ENCODE measurements around the gene SNX22. TPM values are rescaled to one million over a fixed set of nuclear protein-coding genes. Genes with fewer than 3 reads are reported as not detected.
"Not testable (repeated sequence)": the region's sequence is repeated elsewhere in the genome, so short reads cannot be mapped to it uniquely, and the experiment has no call there.

Gene SNX22
- total and polyA plus RNA-seq, 2 experiments from 2014 or later = 7.5 to 7.7 TPM

DNA sequence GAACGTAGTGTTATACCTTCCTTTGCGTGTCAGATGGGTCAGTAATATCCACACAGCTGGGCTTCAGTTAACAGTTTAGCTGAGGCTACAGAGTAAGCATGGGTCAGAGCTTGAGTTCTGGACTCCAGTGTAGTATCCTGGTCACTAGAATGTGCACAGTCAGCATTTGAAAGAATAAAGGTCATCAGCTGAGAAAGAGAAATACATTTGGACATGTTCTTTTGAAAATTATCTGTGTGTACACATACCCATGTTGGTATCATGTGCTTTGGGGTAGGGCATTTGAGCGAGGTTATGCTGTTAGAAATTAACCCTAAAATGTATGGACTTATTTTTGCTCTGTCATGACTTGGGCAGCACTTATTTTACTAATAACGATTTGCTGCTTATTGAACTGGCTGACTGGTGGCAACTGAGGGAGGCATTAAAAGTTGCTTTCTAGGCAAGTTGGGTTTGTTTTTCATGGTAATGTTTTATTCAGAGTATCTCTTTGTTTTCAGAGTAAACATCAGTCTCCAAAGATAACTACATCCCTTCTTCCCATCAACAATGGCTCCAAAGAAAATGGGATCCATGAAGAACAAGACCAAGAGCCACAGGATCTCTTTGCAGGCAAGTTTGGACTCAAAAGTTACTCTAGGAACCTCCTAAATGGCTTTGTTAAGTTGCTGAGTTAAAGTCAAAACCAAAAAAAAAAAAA lies 39.3 kb upstream of the SNX22 start:
- WGBS (ENCODE audit: low lambda C conversion rate, missing lambda C conversion rate) = 54% methylated on average over 4 of the region's 4 CpGs
- Histone ChIP-seq H3K36me3 (replicated peaks; ENCODE audit: insufficient read depth, low read depth) (no peaks in the 10 kb centered on the region), H3K4me1 (ENCODE audit: insufficient read depth) (peaks cover 31% of the 10 kb centered on the region), H3K79me2 (peaks cover 85% of the 10 kb centered on the region), H3K9me3 (ENCODE audit: low read depth) (no peaks in the 10 kb centered on the region), H3K27ac (peak overlapping the region; percentile 66), H2AFZ (no peak overlapping the region), H4K20me1 (ENCODE audit: insufficient read depth, poor library complexity, severe bottlenecking) (peaks cover 16% of the 10 kb centered on the region), H3K27me3 (no peaks in the 10 kb centered on the region), H3K4me3 (no peak overlapping the region), H3K9me2 (replicated peaks; ENCODE audit: insufficient read depth) (no peaks in the 10 kb centered on the region), H3K4me2 (peak overlapping the region; percentile 54)
- peak; percentile 50 for DNase-seq (ENCODE audit: low spot score)
- TF ChIP-seq EZH2phosphoT487 (IDR thresholded peaks at IDR 0.05; ENCODE audit: low read depth, severe bottlenecking, unreplicated experiment) = no peak
- TF ChIP-seq, protein P1, sequence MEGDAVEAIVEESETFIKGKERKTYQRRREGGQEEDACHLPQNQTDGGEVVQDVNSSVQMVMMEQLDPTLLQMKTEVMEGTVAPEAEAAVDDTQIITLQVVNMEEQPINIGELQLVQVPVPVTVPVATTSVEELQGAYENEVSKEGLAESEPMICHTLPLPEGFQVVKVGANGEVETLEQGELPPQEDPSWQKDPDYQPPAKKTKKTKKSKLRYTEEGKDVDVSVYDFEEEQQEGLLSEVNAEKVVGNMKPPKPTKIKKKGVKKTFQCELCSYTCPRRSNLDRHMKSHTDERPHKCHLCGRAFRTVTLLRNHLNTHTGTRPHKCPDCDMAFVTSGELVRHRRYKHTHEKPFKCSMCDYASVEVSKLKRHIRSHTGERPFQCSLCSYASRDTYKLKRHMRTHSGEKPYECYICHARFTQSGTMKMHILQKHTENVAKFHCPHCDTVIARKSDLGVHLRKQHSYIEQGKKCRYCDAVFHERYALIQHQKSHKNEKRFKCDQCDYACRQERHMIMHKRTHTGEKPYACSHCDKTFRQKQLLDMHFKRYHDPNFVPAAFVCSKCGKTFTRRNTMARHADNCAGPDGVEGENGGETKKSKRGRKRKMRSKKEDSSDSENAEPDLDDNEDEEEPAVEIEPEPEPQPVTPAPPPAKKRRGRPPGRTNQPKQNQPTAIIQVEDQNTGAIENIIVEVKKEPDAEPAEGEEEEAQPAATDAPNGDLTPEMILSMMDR (IDR thresholded peaks at IDR 0.05; ENCODE audit: poor library complexity) = no peak

DNA sequence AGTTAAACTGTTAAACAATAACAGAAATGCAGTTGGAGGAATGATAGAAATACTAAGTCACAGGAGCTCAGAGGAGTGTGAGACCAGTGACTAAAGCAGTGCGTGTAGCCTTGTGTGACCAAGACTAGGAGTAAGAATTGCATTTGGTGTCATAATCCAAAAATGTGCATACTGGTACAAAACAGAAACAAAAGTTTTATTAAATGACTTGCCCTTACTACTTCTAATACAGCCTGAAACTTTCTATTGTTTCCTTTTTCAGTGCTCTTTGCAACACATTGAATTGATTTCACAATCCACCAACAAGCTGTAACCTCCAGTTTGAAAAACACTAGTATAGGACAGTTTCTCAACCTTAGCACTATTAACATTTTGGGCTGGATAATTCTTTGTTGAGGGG lies 38.6 kb upstream of the SNX22 start:
- DNase-seq (ENCODE audit: low spot score) = no peak
- Histone ChIP-seq H3K79me2 (peaks cover 78% of the 10 kb centered on the region), H2AFZ (no peak overlapping the region), H3K9me3 (ENCODE audit: low read depth) (no peaks in the 10 kb centered on the region), H3K27me3 (no peaks in the 10 kb centered on the region), H3K36me3 (replicated peaks; ENCODE audit: insufficient read depth, low read depth) (no peaks in the 10 kb centered on the region), H3K9me2 (replicated peaks; ENCODE audit: insufficient read depth) (no peaks in the 10 kb centered on the region), H3K27ac (peak overlapping the region; percentile 53), H4K20me1 (ENCODE audit: insufficient read depth, poor library complexity, severe bottlenecking) (peaks cover 16% of the 10 kb centered on the region), H3K4me2 (no peak overlapping the region), H3K4me3 (no peak overlapping the region), H3K4me1 (ENCODE audit: insufficient read depth) (peaks cover 31% of the 10 kb centered on the region)
- 80% methylated on average over 1 of the region's 1 CpG for WGBS (ENCODE audit: low lambda C conversion rate, missing lambda C conversion rate)
- TF ChIP-seq EZH2 (IDR thresholded peaks at IDR 0.05; ENCODE audit: borderline replicate concordance) = no peak
- TF ChIP-seq EZH2phosphoT487 (IDR thresholded peaks at IDR 0.05; ENCODE audit: low read depth, severe bottlenecking, unreplicated experiment) = no peak
- TF ChIP-seq, protein P1 (IDR thresholded peaks at IDR 0.05; ENCODE audit: poor library complexity) = no peak

DNA sequence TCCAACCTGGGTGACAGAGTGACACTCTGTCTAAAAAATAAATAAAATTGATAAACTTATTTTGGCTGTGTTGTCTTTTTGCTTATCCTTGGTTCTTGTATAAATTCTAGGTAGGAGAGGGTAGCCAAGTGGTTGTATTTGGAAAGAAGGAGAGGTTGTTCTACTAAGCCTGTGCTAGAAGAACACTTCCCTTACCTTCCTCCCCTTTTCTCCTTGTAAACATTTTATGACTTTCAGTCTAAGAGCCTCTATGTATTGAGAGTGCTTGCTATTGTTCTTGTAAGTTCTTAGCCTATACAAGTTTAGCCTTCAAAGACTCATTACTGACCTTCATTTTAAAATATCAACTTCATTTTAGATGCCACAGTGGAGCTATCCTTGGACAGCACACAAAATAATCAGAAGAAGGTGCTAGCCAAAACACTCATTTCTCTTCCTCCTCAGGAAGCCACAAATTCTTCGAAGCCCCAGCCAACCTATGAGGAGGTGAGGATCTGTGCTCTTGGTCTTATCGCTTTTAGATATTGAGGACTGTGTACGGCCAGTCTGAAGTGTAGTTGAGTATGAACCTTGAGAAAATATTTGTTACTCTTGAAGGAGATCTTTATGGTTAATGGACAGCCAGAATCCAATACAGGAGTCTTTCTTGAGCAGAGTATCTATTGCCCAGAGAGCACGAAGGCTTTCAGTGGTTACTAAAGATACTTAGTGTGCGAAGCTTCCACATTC lies 33.6 kb upstream of the SNX22 start:
- WGBS (ENCODE audit: low lambda C conversion rate, missing lambda C conversion rate) = 77% methylated on average over 5 of the region's 5 CpGs
- Histone ChIP-seq H3K79me2 (peaks cover 45% of the 10 kb centered on the region), H3K27me3 (no peaks in the 10 kb centered on the region), H3K4me2 (peak overlapping the region; percentile 28), H3K4me3 (no peak overlapping the region), H4K20me1 (ENCODE audit: insufficient read depth, poor library complexity, severe bottlenecking) (no peaks in the 10 kb centered on the region), H3K9me3 (ENCODE audit: low read depth) (no peaks in the 10 kb centered on the region), H3K4me1 (ENCODE audit: insufficient read depth) (peaks cover 6% of the 10 kb centered on the region), H2AFZ (no peak overlapping the region), H3K36me3 (replicated peaks; ENCODE audit: insufficient read depth, low read depth) (no peaks in the 10 kb centered on the region), H3K27ac (peak overlapping the region; percentile 51), H3K9me2 (replicated peaks; ENCODE audit: insufficient read depth) (no peaks in the 10 kb centered on the region)
- no peak for TF ChIP-seq EZH2phosphoT487 (IDR thresholded peaks at IDR 0.05; ENCODE audit: low read depth, severe bottlenecking, unreplicated experiment)
- no peak for TF ChIP-seq EZH2 (IDR thresholded peaks at IDR 0.05; ENCODE audit: borderline replicate concordance)
- TF ChIP-seq, protein P1 (IDR thresholded peaks at IDR 0.05; ENCODE audit: poor library complexity) = no peak
- DNase-seq (ENCODE audit: low spot score) = no peak

DNA sequence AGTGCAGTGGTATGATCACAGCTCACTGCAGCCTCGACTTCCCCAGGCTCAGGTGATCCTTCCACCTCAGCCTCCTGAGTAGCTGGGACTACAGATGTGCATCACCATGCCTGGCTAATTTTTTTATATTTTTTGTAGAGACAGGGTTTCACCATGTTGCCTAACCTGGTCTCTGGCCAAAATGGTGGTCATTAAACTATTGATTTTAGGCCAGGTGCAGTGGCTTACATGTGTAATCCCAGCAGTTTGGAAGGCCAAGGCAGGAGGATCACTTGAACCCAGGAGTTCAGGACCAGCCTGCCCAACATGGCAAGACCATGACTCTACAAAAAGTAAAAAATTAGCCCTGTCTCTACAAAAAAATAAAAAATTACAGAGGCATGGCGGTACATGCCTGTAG lies 31.2 kb upstream of the SNX22 start:
- DNase-seq (ENCODE audit: low spot score); H2AFZ ChIP-seq; H3K9me3 ChIP-seq (ENCODE audit: low read depth); H3K36me3 ChIP-seq (replicated peaks; ENCODE audit: insufficient read depth, low read depth); H3K27me3 ChIP-seq; H3K4me3 ChIP-seq; H3K9me2 ChIP-seq (replicated peaks; ENCODE audit: insufficient read depth); H3K4me1 ChIP-seq (ENCODE audit: insufficient read depth); H3K27ac ChIP-seq; H4K20me1 ChIP-seq (ENCODE audit: insufficient read depth, poor library complexity, severe bottlenecking); H3K4me2 ChIP-seq: not testable (repeated sequence)
- H3K79me2 ChIP-seq = peaks cover 24% of the 10 kb centered on the region
- WGBS (ENCODE audit: low lambda C conversion rate, missing lambda C conversion rate) = 98% methylated on average over 2 of the region's 2 CpGs
